ENCODE results near the gene VIPR2.

GRCh38 chr7:159126311-159127260 is 18.1 kb downstream of the VIPR2 start:
- TF ChIP-seq, protein P1, sequence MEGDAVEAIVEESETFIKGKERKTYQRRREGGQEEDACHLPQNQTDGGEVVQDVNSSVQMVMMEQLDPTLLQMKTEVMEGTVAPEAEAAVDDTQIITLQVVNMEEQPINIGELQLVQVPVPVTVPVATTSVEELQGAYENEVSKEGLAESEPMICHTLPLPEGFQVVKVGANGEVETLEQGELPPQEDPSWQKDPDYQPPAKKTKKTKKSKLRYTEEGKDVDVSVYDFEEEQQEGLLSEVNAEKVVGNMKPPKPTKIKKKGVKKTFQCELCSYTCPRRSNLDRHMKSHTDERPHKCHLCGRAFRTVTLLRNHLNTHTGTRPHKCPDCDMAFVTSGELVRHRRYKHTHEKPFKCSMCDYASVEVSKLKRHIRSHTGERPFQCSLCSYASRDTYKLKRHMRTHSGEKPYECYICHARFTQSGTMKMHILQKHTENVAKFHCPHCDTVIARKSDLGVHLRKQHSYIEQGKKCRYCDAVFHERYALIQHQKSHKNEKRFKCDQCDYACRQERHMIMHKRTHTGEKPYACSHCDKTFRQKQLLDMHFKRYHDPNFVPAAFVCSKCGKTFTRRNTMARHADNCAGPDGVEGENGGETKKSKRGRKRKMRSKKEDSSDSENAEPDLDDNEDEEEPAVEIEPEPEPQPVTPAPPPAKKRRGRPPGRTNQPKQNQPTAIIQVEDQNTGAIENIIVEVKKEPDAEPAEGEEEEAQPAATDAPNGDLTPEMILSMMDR (IDR thresholded peaks at IDR 0.05) = no peak
- no peak for TF ChIP-seq POLR2A (IDR thresholded peaks at IDR 0.05)
